ENCODE results near the gene RPL18A. TPM values are rescaled to one million over a fixed set of nuclear protein-coding genes. Genes with fewer than 3 reads are reported as not detected.

RPL18A gene
- total RNA-seq, 1 experiment from 2014 or later, result 2,837 TPM

DNA sequence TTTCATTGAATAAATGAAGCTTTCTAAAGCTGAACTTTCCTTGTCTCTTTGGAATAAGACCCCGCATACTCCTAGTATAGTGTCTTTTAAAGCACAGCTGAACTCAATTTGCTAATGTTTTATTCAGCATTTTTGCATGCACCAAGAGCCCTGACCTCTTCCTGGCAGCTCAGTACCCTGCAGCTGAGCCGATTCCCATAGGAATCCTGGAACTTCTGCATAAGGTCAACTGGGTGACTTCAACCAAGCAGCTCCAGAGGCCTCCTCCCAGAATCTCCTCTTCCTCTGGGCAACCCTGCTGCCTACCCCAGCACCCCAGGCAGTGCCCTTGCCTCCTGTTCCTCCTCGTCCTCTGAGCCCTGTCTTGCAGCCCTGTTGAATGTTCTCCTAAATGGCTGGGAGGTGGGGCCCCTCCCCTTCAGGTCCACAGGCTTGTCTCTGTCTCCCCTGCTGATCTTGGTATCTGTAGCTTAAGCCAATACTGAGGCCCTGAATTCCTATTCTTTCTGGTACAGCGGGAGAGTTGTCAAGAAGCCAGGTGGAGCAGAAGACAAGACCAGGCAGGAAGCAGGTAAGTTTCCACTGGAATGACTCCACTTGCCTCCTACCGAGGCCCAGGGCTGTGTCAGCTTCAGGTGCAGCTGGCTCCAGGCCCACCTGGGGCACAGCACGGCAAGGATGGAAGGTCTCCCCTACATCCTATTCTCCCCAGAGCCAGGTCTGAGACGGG lies 49.5 kb downstream of the RPL18A start:
- peaks cover 8% of the 10 kb centered on the region in 2 experiments for H3K4me1 Mint-ChIP-seq
- Histone ChIP-seq H3K56ac (ENCODE audit: insufficient read length, low read depth, low read length) (no peak overlapping the region), H2BK5ac (ENCODE audit: insufficient read length, low read length) (no peak overlapping the region), H3K4me2 (ENCODE audit: insufficient read depth, insufficient read length, low read length) (no peak overlapping the region), H4K91ac (ENCODE audit: insufficient read length, low read depth, low read length) (no peak overlapping the region), H2BK15ac (ENCODE audit: low read depth, low read length) (no peak overlapping the region), H3K4me1 (ENCODE audit: insufficient read depth, low read length) (peaks cover 5% of the 10 kb centered on the region; the same call in 1 of the 2 replicates), H4K20me1 (ENCODE audit: control insufficient read depth, insufficient read depth, insufficient read length) (no peaks in the 10 kb centered on the region), H3K14ac (ENCODE audit: insufficient read depth, low read length) (no peak overlapping the region), H3K27me3 (ENCODE audit: insufficient read depth, low read length) (no peaks in the 10 kb centered on the region), H3T11ph (ENCODE audit: low read length) (no peak overlapping the region), H2AFZ (ENCODE audit: low read length) (no peak overlapping the region), H3K23ac (ENCODE audit: insufficient read length, low read depth, low read length) (no peak overlapping the region), H3K9ac (ENCODE audit: extremely low read depth, insufficient read length, low read length) (no peak overlapping the region), H3K18ac (ENCODE audit: insufficient read length, low read depth, low read length) (no peak overlapping the region), H3K79me2 (ENCODE audit: insufficient read depth, low read length) (no peaks in the 10 kb centered on the region), H3K9me3 (ENCODE audit: control insufficient read depth, low read depth, low read length) (peaks cover 4% of the 10 kb centered on the region), H3K4ac (ENCODE audit: low read depth, low read length) (no peak overlapping the region), H2AK5ac (ENCODE audit: insufficient read length, low read length) (no peak overlapping the region), H2BK12ac (ENCODE audit: insufficient read length, low read depth, low read length) (no peak overlapping the region), H3K23me2 (ENCODE audit: insufficient read length, low read depth, low read length, poor library complexity, severe bottlenecking) (no peaks in the 10 kb centered on the region), H4K5ac (ENCODE audit: insufficient read length, low read depth, low read length) (no peak overlapping the region), H4K8ac (replicated peaks; ENCODE audit: insufficient read length, low read depth, low read length) (no peak overlapping the region), H2BK120ac (ENCODE audit: low read depth, low read length, poor library complexity, severe bottlenecking) (no peak overlapping the region), H3K27ac (ENCODE audit: insufficient read length, low read depth, low read length) (no peak overlapping the region), H3K79me1 (ENCODE audit: insufficient read depth, low read depth, low read length, poor library complexity, severe bottlenecking) (no peaks in the 10 kb centered on the region), H2BK20ac (ENCODE audit: low read depth, low read length, poor library complexity, severe bottlenecking) (no peak overlapping the region)
- TF ChIP-seq, protein P1, sequence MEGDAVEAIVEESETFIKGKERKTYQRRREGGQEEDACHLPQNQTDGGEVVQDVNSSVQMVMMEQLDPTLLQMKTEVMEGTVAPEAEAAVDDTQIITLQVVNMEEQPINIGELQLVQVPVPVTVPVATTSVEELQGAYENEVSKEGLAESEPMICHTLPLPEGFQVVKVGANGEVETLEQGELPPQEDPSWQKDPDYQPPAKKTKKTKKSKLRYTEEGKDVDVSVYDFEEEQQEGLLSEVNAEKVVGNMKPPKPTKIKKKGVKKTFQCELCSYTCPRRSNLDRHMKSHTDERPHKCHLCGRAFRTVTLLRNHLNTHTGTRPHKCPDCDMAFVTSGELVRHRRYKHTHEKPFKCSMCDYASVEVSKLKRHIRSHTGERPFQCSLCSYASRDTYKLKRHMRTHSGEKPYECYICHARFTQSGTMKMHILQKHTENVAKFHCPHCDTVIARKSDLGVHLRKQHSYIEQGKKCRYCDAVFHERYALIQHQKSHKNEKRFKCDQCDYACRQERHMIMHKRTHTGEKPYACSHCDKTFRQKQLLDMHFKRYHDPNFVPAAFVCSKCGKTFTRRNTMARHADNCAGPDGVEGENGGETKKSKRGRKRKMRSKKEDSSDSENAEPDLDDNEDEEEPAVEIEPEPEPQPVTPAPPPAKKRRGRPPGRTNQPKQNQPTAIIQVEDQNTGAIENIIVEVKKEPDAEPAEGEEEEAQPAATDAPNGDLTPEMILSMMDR (conservative IDR thresholded peaks at IDR 0.05), result no peak
- peaks cover 3% of the 10 kb centered on the region; the same call in 1 of the 2 replicates for H3K27me3 Mint-ChIP-seq (ENCODE audit: low read depth)
- no CpG with 5 or more reads among the region's 7 CpGs for WGBS (ENCODE audit: extremely low coverage, insufficient read length, low lambda C conversion rate)
- peak overlapping the region; percentile 83 to 95 (median 87) for H3K27ac Mint-ChIP-seq
- peak; percentile 73 for DNase-seq
- peak overlapping the region; percentile 1 to 48; a peak in 3 of 5 replicates for H3K4me3 Mint-ChIP-seq
- H3K9me3 Mint-ChIP-seq, result peaks cover 24 to 34% of the 10 kb centered on the region in 2 experiments
- H3K36me3 Mint-ChIP-seq (ENCODE audit: insufficient read depth in 1 of 3, low read depth in 3 of 3), result peaks cover 7 to 18% (median 13%) of the 10 kb centered on the region in 3 experiments

Measured in H9 (cell line).